ENCODE measurements around the gene CMTR1.

GRCh38 chr6:37487591-37488380 lies 54.8 kb downstream of the CMTR1 start:
- TF ChIP-seq CTCF (conservative IDR thresholded peaks at IDR 0.05; ENCODE audit: low read depth, low read length) (no peak), EZH2 (IDR thresholded peaks at IDR 0.05; ENCODE audit: borderline replicate concordance, low read depth, low read length, poor library complexity, severe bottlenecking) (no peak)

All from A673 (cell line).